H1 (cell line): ENCODE results near the gene DVL1. TPM values are rescaled to one million over a fixed set of nuclear protein-coding genes. Genes with fewer than 3 reads are reported as not detected.
A peak's percentile ranks its signal among the peaks of the same experiment; 100 is the strongest.

Source experiments
- CTCF ChIP-seq, 3 experiments: IDR thresholded peaks; 1 replicate in 2 of 3; 2 replicates in 1 of 3; pipeline versions ENCODE4 v1.5.1 to v1.6.1; 2011; ENCODE audit warnings: low read length in 3 of 3, mild to moderate bottlenecking in 3 of 3, inconsistent platforms in 2 of 3, low read depth in 1 of 3, moderate library complexity in 1 of 3; ENCODE audit not compliant: insufficient read depth in 1 of 3; ENCODE audit errors: control extremely low read depth in 1 of 3
- MAX ChIP-seq: IDR thresholded peaks from 2 replicates; pipeline ENCODE4 v1.6.1; 2012; ENCODE audit warnings: inconsistent platforms
- POLR2AphosphoS5 ChIP-seq: IDR thresholded peaks from 2 replicates; pipeline ENCODE4 v1.6.1; 2011; ENCODE audit warnings: low read depth, low read length
- polyA plus RNA-seq, 7 experiments: library from polyadenylated mRNA; depleted of rRNA in 3 of 7; stranded (reverse) in 5 of 7; unstranded in 2 of 7; fragments of >200 nt in 5 of 7; fragments of 200-250 nt in 2 of 7; gene quantifications; 1 replicate in 5 of 7; 2 replicates in 1 of 7; 4 replicates in 1 of 7; pipeline versions ENCODE4 v1.2.1 to v1.2.3, GENCODE V29; 2011 to 2013; ENCODE audit warnings: missing spikeins in 2 of 7, mixed read lengths in 2 of 7
- total RNA-seq: library from RNA; stranded (reverse); fragmentation: NEBNext Ultra II Directional; extraction: Animal tissue kit (Norgen Biotek cat#: 25700); gene quantifications from 2 replicates; pipeline ENCODE4 v1.2.1, GENCODE V29; 2021

DVL1 gene
- total and polyA plus RNA-seq, 2 of the 8 experiments (the other 6 are each of a cell fraction or from before 2014, with no cell fraction given): 39.4 to 58.9 TPM

DNA sequence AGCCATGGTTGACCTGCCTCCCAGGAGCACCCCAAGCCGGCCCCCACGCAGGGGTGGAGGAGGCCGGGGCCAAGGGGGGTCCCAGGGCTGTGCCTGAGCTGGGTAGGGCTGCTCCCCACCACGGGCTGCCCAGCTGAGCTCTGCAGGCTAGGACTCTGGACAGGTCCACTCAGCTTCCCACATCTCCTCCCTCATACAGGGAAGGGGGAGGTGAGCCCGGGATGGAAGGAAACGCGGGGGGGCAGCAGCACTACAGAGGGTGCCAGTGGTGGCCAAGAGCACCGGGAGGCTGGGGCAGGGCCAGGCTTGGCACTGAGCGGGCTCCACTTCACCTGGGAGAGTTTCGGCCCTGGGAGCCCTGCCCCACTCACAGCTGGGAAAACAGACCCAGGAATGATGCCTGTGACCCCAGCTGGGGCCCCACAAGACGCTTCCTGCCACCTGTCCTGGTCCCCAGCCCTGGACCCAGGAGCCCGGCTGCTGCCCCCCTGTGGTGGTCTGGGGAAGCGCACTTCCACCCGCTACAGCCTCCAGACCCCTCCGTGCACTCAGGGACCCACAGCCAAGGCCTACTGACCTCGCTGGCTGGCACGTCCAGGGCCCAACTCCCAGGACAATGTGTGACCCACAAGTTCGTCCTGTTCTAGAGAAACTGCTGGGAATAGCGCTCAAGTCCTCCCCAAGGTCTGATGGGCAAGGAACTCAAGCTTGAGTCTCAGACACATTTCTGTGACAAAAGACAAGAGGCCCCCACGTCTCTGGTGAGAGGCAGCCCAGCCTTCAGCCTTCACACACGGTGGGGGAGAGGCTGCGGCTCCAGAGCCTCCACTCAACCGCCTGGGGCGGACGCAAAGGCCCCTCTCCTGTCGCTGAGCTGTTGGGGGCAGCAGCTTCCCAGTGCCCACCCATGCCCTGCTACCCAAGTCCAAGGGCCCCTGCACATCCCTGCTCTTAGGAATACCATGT, 22.8 kb upstream of the DVL1 start (continued):
- TF ChIP-seq CTCF (IDR thresholded peaks at IDR 0.05; ENCODE audit: control extremely low read depth in 1 of 3, insufficient read depth in 1 of 3, low read depth in 1 of 3, low read length in 3 of 3) (peak; percentile 87 to 91 (median 90)), MAX (0 out of 2 replicates have a peak, but pooled peaks have one; percentile 19), POLR2AphosphoS5 (peak; percentile 13; the same call in 1 of the 2 replicates)
